GM11168 (cell line): Measurements from ENCODE around the gene USP1.

Source experiments
- in situ Hi-C: fragments of 300-500 bp; cut with MboI; formaldehyde crosslinking; loops from one replicate; pipeline ENCODE4 v1.12.0; 2022; ENCODE audit warnings: low sequenced_read_pairs; ENCODE audit not compliant: unreplicated experiment

USP1 gene

DNA sequence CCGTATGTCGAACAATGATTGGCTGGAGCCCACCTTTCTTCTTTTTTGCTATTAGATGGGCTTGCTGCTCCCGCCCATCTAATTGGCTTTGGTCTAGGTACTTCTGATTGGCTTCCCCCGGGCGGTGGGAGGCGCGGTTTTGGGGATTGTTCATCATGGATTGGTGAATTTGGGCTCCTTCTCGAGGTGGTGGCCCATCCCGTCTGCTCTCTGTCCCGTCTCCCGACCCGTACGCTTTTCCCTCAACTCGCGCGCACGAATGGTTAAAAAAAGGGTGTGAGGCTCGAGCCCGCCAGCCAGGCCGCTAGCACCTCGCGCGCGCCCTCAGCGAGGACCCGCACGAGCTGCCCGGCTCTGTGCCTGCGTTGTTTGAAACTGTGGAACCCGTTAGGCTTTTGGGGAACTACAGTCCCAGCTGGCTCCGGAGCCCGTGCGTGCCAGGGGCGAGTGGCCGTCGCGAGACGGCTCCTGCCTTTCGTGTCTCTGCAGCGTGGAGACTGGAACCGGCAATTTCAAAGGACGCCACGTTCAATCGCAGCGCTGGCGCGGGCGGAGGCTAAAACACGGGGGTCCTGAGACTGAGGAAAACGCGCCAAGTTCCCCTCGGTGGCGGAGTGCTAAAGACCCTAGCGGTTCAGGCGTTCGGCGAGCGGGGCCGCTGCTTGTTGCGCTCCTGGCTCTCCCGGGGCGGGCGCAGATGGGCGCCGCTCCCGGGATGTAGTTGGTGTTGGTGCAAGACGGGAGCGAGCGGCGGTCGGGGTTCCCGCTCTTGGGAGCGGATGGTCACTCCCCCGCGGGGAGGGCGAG lies at the start of gene USP1:
Gene USP1, plus strand, starts transcription at position 584 of the 807 bp plus-strand sequence. CDS start 2,819 bp downstream, outside the sequence.
- in situ Hi-C loops: no loop called here

DNA sequence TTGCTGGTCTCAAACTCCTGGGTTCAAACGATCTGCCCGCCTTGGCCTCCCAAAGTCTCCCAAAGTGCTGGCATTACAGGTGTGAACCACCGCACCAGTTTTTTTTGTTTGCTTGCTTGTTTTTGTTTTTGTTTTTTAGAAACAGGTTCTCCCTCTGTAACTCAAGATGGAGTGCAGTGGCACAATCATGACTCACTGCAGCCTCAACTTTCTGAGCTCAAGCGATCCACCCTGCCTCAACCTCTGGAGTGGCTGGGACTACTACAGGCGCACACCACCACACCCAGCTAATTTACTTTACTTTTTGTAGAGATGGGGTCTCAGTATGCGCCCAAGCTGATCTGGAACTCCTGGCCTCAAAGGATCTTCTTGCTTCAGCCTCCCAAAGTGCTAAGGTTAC lies 47.3 kb upstream of the USP1 start:
- in situ Hi-C loops: no loop called here

DNA sequence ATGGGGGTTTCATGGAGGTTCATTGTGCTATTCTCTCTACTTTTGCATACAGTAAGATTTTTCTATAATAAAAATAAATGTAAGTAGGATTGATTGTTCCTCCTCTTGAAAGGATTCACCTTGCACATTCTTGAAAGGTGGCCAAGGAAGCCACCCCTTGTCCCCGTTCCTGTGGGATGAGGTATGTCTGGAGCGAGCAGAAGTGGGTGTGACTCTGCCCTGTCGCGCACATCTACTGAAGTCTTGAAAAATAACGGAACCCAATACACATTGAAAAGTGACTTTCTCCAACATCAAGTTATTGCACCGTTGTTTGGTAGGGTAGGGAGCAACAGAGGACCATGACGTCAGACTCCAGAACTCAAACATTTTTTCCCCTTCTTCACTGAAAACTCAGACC lies 46.8 kb upstream of the USP1 start:
- in situ Hi-C loops: no loop called here

GRCh38 chr1:62391369-62391971 lies 45.4 kb upstream of the USP1 start:
- in situ Hi-C loops: no loop called here

- in situ Hi-C loops: no loop called here
Measured at GRCh38 chr1:62392951-62393350, 43.9 kb upstream of the USP1 start.

DNA sequence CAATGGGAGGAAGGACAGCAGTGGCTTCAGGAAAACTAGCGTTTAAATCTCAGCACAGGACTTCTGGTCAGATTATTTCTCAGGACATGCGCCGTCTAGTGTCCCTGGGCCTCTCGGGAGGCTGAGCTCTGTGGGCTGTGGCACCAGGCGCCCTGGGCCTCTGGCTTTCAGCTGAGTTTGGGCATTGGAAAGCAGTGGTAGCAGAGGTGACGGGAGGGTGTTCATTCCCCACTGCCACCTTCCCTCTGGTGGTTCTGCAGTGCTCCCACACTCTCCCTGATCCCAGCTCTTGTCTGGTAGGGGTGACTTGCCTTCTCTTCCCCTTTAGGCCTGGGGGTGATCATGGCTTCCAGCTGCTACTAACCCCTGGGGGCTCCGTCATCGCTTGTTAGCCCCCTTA lies 42.2 kb upstream of the USP1 start:
- in situ Hi-C loops: no loop called here

DNA sequence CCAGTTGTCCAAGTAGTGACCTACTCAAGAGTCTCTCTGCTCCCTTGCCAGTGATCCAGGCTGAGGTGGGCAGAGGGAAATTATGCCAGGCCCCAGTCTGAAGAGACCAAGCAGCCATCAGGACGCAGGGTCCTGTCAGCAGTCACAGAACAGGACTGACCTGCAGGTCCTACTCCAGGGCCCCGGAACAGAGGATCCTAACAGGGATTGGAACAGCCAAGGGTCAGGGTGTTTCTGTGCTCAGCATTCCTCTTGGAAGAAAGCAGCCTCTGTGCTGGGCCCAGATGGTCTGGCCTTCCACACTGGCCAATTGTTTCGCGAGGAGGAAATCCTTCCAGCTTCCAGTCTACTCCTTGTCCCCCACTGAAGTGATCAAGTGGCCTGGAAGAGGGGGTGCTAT lies 41.6 kb upstream of the USP1 start:
- in situ Hi-C loops: no loop called here

DNA sequence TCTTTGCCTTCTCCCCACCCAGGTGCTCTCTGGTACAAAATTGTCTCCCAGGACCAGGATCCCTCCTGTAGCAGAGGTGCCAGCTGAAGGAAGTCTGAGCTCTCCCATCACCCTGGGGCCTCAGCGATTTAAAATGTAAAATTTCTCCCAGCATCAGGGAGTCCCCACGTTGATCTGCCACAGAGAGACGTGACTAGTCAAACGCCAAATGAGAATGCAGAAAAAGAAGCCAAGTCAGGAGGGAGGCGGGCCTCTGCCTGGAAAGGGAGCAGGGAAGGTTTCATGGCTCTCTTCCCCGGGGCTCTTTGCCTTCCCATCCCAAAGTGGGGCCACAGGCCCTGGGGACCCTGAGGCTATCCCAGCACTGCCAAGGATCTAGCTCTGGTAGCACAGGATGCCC lies 40.0 kb upstream of the USP1 start:
- in situ Hi-C loops: no loop called here

- in situ Hi-C loops: no loop called here
Measured at GRCh38 chr1:62397301-62397700, 39.5 kb upstream of the USP1 start.

DNA sequence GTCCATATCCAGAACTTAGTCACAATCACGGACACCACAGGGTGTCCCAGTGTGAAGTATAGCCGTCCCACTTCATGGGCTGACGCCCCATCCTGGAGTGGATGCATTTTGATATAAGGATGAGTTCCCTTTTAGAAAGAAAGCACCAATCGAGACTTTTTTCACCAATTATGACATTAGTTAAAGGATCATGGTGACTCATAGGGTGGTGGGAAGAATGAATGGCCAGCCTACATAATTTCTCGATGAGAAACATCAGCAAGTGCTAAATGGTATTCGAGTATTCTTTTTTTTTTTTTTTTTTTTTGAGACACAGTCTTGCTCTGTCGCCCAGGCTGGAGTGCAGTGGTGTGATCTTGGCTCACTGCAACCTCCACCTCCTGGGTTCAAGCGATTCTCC lies 38.5 kb upstream of the USP1 start:
- in situ Hi-C loops: no loop called here

GRCh38 chr1:62401034-62401760 lies 35.7 kb upstream of the USP1 start:
- in situ Hi-C loops: no loop called here

GRCh38 chr1:62405247-62405646 lies 31.6 kb upstream of the USP1 start:
- in situ Hi-C loops: no loop called here

- in situ Hi-C loops: no loop called here
Measured at GRCh38 chr1:62406576-62406975, 30.3 kb upstream of the USP1 start.

DNA sequence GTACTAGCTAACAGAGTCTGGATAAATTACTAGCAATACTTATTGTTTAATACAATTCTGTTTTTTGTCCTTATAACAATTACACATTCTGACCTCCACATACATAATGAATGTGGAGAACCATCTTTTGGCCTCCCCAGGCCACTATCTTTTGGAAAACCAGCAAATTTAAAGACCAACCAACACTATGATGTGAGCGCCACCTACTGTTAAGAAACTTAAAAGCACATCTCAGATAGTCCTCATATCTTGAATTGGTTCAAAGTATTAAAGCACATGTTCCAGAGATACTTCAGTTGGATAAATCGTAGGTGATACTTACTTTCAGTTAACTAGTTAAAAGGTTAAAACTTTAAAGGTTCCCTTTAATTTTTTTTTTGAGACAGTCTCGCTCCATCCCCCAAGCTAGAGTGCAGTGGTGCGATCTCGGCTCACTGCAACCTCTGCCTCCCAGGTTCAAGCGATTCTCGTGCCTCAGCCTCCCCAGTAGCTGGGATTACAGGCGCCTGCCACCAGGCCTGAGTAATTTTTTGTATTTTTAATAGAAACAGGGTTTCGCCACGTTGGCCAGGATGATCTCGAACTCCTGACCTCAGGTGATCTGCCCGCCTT lies 29.3 kb upstream of the USP1 start:
- in situ Hi-C loops: no loop called here

GRCh38 chr1:62415687-62416086 lies 21.2 kb upstream of the USP1 start:
- in situ Hi-C loops: no loop called here

GRCh38 chr1:62417351-62417999 lies 19.4 kb upstream of the USP1 start:
- in situ Hi-C loops: no loop called here

DNA sequence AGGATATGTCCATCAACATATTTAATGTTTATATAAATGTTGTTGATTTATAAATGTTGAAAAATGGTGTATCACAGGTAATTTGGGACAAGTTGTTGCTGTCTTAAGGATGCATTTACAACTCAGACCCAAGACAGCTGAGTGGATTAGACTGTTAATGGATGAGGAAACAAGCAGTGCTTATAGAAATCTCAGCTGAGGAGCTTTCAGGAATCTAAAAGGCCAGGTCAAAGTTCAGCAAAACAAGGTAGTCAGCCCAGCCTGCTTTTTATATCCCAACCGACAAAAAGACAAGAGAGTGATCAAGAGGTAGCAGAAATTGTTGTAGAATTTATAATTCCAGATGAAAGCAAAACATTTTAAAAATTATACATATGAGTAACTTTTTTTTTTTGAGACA lies 16.6 kb upstream of the USP1 start:
- in situ Hi-C loops: no loop called here

- in situ Hi-C loops: no loop called here
Measured at GRCh38 chr1:62423580-62424242, 13.1 kb upstream of the USP1 start.

DNA sequence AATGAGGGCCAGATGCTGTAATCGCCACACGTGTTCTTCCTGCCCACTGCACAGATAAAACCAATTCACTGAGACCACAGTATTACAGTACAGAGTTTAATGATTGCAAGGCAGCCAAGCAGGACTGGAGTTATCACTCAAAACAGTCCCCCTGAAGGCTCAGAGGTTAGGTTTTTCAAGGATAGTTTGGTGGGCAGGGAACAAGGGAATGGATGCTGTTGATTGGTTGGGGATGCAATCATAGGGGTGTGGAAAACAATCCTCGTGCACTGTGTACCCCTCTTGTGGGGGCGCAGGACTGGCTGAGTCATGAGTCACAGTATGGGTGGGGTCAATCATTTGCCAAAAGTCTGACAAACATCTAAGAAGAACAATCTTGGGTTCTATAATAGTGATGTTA lies 12.4 kb upstream of the USP1 start:
- in situ Hi-C loops: no loop called here

GRCh38 chr1:62425041-62425440 lies 11.8 kb upstream of the USP1 start:
- in situ Hi-C loops: no loop called here
